Activated CD8-positive, alpha-beta memory T cell treated with anti-CD3 and anti-CD28 coated beads, Interleukin-2, amount 50 U/mL, for 4 hours (primary cell): ENCODE measurements around the gene IGF2BP3.
"Not testable (repeated sequence)": the region's sequence is repeated elsewhere in the genome, so short reads cannot be mapped to it uniquely, and the experiment has no call there.

ENCODE experiments used
- DNase-seq: peaks from one replicate; pipeline ENCODE4 v3.0.0-alpha.2; 2020

IGF2BP3 gene

DNA sequence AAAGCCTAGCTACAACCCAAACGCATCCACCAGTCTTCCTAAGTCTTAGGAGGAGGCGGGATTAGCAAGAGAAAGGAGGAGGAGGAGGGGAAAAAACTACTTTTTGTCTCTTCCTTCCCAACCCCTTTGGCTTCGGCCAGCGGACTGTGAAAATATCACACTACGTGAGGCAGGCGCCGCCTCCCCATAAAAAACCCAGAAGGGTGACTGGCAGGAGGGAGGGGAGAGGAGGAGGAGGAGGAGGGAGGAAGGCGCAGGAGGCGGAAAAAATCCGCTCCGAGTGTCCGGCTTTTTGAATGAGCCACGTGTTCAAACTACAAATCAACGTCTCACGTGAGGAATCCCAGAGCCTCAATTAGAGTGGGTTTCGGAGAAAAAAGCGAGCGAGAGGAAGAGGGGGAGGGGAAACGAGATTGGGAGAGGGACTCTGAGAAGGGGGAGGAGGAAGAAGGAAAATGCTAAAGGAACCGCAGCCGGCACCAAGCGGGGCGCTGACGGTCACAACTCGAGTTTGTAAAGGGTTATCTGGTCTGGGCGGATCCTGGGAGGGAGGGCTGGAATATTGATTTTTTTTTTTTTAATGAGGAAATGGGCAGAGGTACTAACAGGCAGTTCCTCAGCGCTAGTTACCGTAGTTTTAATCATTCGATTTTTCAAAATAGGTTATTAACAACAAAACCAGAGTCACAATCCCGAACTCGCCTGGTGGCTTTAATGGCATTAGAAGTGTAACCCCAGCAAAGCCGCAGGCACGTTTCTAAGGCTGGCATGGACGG is at the start of gene IGF2BP3:
IGF2BP3 (minus strand) TSS at position 162 of the 776 bp plus-strand sequence. CDS start 381 bp downstream, outside the sequence.
- DNase-seq, result peak; percentile 23

- DNase-seq, result no peak
Measured at GRCh38 chr7:23514755-23515154, 44.5 kb upstream of the IGF2BP3 start.

- DNase-seq, result not testable (repeated sequence)
Measured at GRCh38 chr7:23513746-23514145, 43.5 kb upstream of the IGF2BP3 start.

GRCh38 chr7:23494009-23494408 is 23.7 kb upstream of the IGF2BP3 start:
- DNase-seq, result no peak

DNA sequence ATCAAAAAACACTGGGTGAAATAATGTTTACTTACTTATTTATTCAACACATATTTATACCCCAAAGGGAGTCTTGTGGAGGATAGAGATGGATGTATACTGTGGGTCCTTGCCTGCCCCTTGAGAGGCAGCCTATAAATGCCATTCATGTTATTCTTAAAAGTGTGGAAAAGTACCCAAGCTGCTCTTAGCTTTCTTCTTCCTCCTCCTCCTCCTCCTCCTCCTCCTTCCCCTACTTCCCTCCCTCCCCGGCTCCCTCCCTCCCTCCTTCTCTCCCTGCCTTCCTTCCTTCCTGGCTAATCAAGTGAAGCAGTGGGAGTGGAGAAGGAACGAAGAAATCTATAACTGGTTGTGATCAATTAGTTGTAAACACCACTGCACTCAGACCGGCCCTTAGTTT is 21.2 kb upstream of the IGF2BP3 start:
- no peak for DNase-seq

DNA sequence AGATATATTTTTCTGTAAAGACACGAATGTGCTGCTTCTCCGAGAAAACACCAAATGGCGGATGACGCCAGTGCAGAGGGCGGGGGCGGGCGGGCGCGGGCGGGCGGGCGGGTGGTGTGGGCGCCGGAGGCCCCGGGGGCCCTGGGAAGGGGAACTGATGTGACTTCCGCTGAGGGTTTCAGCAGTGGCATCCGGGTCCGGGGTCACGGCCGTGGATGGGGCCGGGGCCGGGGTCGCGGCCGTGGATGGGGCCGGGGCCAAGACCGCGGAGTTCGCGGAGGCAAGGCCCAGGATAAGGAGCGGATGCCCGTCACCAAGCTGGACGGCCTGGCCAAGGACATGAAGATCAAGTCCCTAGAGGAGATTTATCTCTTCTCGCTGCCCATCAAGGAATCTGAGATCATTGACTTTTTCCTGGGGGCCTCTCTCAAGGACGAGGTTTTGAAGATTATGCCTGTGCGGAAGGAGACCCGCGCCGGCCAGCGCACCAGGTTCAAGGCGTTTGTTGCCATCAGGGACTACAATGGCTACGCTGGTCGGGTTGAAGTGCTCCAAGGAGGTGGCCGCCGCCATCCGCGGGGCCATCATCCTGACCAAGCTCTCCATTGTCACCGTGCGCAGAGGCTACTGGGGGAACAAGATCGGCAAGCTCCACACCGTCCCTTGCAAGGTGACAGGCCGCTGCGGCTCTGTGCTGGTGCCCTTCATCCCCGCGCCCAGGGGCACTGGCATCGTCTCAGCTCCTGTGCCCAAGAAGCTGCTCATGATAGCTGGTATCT is 20.3 kb upstream of the IGF2BP3 start:
- peak; percentile 59 for DNase-seq

DNA sequence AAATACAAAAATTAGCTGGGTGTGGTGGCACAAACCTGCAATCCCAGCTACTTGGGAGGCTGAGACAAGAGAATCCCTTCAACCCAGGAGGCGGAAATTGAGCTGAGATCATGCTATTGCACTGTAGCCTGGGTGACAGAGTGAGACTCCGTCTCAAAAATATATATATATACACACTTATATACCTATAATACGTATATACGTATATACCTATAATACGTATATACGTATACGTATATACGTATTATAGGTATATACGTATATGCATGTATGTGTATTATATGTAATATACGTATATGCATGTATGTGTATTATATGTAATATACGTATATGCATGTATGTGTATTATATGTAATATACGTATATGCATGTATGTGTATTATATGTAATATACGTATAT is 18.4 kb upstream of the IGF2BP3 start:
- DNase-seq, result not testable (repeated sequence)

DNA sequence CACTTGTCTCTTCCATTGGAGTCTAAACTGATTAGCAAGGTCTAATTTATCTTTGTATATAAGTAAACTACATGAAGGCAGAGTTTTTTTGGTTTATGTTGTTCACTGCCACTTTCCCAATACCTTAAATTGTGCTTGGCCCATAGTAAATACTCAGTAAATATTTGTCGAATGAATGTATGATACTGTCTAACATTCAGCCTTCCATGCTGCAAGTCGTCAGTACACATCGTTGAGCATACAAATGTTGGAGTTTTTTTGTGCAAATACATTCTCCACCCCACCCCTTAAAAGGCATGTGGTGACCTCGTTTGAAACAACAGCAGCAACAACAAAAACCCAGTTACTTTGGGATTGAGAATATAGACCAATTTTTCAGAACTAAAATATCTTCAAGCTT is 17.4 kb upstream of the IGF2BP3 start:
- no peak for DNase-seq

DNA sequence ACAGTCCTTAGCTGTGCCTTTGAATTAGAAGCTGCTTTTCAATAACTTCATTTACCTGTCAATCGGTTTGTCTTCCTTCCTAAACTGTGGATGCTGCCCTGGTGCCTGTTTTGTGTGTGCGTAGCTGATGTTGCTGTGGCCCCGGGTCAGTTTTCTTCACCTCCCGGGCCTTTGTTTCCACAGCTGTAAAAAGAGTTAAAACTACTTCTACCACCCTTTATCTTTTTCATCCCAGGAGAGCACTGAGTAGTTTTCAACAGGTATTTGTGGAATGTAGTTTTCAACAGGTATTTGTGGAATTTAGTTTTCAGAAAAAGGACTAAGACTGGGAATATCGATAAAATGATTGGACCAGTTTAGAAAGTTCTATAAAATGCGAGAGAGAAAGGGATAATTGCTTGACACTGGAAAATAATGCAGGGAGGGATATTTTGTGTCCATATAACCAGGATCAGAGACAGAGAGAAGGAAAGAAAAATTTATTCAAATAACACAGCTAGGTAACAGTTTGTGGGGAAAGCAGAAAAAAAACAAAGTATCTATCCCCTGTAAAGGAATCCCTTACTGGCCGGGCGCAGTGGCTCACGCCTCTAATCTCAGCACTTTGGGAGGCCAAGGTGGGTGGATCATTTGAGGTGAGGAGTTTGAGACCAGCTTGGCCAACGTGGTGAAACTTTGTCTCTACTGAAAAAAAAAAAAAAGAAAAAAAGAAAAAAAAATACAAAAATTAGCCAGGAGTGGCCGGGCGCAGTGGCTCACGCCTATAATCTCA is 15.9 kb upstream of the IGF2BP3 start:
- DNase-seq, result no peak

DNA sequence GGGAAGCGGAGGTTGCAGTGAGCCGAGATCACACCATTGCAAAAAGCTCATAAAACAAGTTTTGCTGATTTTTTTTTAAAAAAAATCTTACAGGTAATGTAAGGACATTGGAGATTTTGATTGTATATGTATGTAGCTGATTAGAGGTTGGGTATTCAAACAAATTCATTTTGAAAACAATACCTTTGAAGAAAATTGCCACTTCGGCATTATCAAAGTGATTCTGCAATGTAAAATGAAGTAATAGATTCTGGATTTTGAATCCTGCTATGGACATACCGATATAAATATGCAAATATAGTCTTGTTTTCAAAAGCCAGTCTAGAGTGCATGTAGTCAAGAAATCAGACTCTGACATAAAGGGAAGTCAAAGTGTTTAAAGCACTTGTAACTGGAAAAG is 12.4 kb upstream of the IGF2BP3 start:
- DNase-seq, result no peak

DNA sequence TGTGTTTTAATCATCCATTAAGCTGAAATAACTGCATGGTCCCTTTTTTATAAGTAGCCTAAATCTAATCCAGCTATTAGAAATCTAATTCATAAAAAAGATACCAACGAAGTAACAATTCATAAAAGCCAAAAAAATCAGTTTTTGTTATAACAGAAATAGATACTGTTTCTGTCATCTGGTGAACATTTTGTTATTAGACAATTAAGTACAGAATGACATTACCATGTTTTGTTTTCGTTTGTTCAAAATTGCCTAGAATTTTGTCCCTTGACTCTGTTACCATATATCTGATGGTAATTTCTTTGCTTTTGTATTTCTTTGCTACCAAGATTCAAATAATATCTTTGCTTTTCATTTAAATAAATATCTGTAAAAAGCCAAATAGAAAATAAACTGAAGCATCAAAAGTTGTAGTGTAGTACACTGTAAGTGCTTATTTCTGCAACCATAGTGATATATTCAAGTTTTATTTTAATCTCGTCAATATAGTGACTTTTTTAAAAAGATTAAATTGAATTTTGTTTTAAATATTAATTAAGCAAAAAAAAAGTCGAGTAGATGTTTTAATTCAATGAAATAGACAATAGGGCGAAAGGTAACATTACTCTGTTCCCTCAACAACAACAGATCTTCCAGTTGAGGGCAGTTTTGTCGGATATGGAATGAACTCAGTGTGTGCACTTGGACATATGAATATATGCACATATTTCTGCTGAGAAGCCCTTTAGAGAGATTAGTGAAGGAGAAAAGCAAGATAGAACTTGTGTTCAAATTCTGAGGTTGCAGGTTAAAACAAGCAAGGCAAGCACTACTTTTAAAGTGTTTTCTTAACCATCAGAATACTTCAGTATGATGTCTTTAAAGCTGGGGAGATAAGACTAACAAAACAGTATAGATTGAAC is 7.9 kb upstream of the IGF2BP3 start:
- DNase-seq, result no peak

GRCh38 chr7:23477157-23477499 is 6.8 kb upstream of the IGF2BP3 start:
- no peak for DNase-seq

DNA sequence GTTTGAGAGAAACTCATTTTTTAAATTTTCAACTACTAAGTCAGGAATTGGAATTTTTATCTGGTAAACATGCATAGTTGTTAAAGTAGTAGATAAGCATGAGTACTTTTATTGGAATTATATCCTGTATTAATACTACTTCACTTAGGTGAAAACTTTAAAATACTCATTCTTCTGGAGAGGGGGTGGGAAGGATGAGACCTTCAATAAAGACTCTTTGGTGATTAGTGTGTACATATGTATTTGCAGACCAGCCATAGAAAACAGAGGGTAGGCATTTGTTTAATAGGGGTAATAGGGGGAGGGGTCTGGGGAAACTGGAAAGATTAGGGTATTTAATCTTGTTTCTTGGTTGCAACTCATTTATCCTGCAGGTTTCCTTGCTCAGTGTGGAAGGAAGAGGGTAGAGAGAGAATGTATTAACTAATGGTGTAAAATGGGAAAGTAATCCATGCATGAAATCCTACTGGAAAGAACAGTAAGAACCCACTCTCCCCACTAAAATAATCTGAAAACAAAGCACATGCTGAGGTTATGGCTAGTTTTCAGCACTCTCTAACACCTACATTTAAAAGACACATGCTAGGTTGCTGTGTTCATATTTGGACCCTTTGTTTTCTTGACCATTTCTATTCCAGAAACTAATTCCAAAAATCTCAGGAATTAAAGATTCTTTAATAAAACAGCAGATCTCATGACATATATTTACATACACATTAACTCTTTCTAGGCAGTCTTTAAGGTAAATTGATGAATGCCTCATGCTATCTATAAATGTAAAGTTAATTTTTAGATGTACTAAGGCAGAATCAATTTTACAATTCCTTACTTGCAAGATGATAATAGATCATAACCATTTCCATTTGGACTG is 6.2 kb upstream of the IGF2BP3 start:
- DNase-seq, result no peak

DNA sequence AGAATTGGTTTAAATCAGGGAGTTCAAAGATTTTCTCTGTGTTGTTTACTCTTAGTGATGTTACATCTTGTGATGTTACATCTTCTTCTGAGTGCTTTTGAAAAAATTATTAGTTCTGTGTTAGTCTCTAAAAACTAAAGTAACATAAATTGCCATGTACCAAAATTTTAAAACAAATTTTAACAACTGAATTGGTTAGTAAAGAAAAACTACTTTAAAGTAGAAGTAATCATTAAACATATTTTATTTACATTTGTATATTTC is 5.2 kb upstream of the IGF2BP3 start:
- no peak for DNase-seq

GRCh38 chr7:23474829-23475575 is 4.7 kb upstream of the IGF2BP3 start:
- no peak for DNase-seq

GRCh38 chr7:23474094-23474828 is 4.0 kb upstream of the IGF2BP3 start:
- DNase-seq, result peak; percentile 36

GRCh38 chr7:23473844-23474093 is 3.5 kb upstream of the IGF2BP3 start:
- DNase-seq, result no peak

DNA sequence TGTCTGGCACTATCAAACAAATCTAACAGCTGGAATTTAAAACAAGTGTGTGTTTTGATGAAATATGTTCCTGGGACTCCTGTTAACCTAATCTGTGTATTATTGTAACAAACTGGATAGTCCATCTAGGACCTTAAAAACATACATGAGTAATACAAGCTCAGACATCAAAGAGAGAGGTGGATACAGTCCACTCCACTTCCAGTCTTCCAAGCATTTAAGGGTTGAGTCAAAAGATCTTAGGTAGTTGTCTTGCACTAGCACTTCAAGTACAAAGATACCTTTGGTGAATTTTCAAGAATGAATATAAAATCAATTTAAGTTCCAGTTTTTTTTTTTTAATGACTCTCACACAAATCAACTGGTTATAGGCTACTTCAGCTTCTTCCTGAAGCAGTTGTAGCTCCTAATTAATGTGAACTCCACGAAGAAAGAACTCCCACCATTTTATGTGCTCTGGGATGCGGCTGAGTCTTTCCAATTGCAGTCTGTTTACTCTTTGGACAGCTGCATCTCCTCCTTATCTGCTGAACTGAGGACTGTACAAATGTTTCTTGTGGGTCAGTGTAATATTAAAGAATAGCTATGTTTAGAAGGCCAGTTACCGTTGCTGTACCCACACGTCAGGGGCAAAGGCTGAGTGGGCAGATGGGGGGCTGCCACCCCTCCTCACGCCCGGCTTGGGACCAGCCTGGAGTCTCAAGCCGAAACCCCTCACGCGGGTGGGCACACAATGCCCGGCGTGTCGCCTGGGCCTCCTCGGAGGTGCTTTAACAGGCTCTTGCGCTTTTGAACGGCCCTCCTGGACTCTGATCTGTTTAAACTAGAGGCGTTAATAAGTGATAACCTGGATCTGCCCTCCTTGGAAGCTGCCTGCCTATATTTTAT is 2.9 kb upstream of the IGF2BP3 start:
- no peak for DNase-seq

GRCh38 chr7:23472556-23472955 is 2.3 kb upstream of the IGF2BP3 start:
- no peak for DNase-seq

- DNase-seq, result no peak
Measured at GRCh38 chr7:23472046-23472445, 1.8 kb upstream of the IGF2BP3 start.
